ENCODE results near the gene TP53BP2. TPM values are rescaled to one million over a fixed set of nuclear protein-coding genes. Genes with fewer than 3 reads are reported as not detected.

Gene TP53BP2
- total RNA-seq, 1 experiment from 2014 or later: 38.2 TPM

DNA sequence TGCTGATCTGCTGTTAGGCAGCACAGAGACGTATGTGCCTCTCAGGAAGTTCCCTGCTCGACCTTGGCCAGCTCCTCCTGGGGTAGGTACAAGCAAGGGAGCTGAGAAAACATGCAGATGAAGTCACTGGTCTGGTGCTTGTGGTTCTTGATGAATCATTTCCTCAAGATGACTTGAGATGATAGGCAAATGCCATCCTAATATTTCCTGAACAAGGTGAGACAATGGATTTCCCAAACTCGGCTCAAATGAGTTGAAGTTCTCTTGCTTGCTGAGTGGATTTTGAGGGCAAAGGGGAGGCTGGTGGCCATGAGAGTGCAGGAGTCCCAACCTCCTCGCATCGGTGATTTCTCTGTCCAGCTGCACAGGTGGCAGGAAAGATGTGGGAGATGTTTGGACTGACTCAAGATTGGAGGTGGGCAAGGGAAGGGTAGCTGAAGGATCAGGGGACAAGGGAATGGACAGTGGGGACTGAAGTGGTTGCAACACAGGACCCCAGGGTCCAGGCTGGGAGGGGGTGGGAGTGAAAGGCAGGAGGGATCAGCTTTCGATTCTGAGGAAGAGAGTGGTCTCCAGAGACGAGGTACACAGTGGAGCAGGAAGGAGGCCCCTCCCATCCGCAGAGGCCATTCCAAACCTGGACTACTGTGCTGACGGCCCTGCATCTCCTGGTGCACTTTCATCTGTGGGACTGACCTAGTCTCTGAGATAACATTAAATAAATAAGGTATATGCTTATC, 69.5 kb downstream of the TP53BP2 start:
- Histone ChIP-seq H3K4me1 (ENCODE audit: control insufficient read depth in 1 of 2, insufficient read depth in 2 of 2, low read length in 2 of 2) (peaks cover 15 to 46% of the 10 kb centered on the region in 2 experiments), H3K27me3 (ENCODE audit: insufficient read depth, low read length) (no peaks in the 10 kb centered on the region), H3K36me3 (ENCODE audit: control insufficient read depth in 1 of 2, insufficient read depth in 2 of 2, low read length in 2 of 2) (peaks cover 23 to 41% of the 10 kb centered on the region in 2 experiments; a peak in 3 of 4 replicates), H3K27ac (ENCODE audit: low read depth, low read length) (peak overlapping the region; percentile 14), H4K20me1 (ENCODE audit: insufficient read depth) (no peaks in the 10 kb centered on the region), H3K9me2 (ENCODE audit: insufficient read depth) (no peaks in the 10 kb centered on the region), H3K79me2 (ENCODE audit: insufficient read depth, low read length) (no peaks in the 10 kb centered on the region; the same call in 1 of the 2 replicates), H3K4me3 (replicated peaks in 1 of 2; ENCODE audit: low read depth in 1 of 2, low read length in 2 of 2) (no peak overlapping the region), H3K4me2 (ENCODE audit: low read length) (peak overlapping the region; percentile 46), H2AFZ (ENCODE audit: low read depth, low read length, poor library complexity, severe bottlenecking) (no peak overlapping the region), H3K9ac (ENCODE audit: low read length) (peak overlapping the region; percentile 1; the same call in 1 of the 2 replicates), H3K9me3 (ENCODE audit: control insufficient read depth in 1 of 2, insufficient read depth in 1 of 2, low read depth in 1 of 2, low read length in 2 of 2) (no peaks in the 10 kb centered on the region)
- no TSS peak for BruUV-seq (replicated peaks)
- DNase-seq (ENCODE audit: low read depth, low spot score) (peak; percentile 38), ATAC-seq (peak; percentile 37; the same call in 1 of the 2 replicates)
- ChIA-PET RAD21 (ENCODE audit: low non-redundant PET in 1 of 2, low total read pairs in 2 of 2, uncharacterized antibody in 2 of 2, unreplicated experiment in 2 of 2) (no interaction called here), POLR2A (interaction anchor here (1.1 kb wide), 1 partner anchor 75 kb away, joined by 3 read pairs; no protein-coding TSS in a partner anchor), CTCF (no interaction called here)
- intact Hi-C loops (cut with micrococcal nuclease): no loop called here
- peak; percentile 73 for TF ChIP-seq JUND (IDR thresholded peaks at IDR 0.05)
- peak; percentile 56; the same call in 1 of the 2 replicates for TF ChIP-seq CBX3 (IDR thresholded peaks at IDR 0.05; ENCODE audit: low read depth)
- no peak for TF ChIP-seq TCF7L2 (IDR thresholded peaks at IDR 0.05; ENCODE audit: borderline replicate concordance, extremely low read depth, insufficient read depth, insufficient read length)
- peak; percentile 58 for TF ChIP-seq SIN3A (IDR thresholded peaks at IDR 0.05; ENCODE audit: low read depth)
- TF ChIP-seq, protein P1, sequence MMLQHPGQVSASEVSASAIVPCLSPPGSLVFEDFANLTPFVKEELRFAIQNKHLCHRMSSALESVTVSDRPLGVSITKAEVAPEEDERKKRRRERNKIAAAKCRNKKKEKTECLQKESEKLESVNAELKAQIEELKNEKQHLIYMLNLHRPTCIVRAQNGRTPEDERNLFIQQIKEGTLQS (IDR thresholded peaks at IDR 0.05): no peak
- TF ChIP-seq FOSL1 (IDR thresholded peaks at IDR 0.05; ENCODE audit: low read depth): peak; percentile 77
- TF ChIP-seq, protein P2, sequence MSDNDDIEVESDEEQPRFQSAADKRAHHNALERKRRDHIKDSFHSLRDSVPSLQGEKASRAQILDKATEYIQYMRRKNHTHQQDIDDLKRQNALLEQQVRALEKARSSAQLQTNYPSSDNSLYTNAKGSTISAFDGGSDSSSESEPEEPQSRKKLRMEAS (IDR thresholded peaks at IDR 0.05): 0 out of 2 replicates have a peak, but pooled peaks have one; percentile 44
- TF ChIP-seq SP1 (IDR thresholded peaks at IDR 0.05; ENCODE audit: low read depth): peak; percentile 66
- TF ChIP-seq EZH2phosphoT487 (IDR thresholded peaks at IDR 0.05; ENCODE audit: borderline replicate concordance): no peak

All from HCT116 (cell line).